HCT116 (cell line): ENCODE data around the gene TPK1.

Source experiments
- EZH2phosphoT487 ChIP-seq: fragments of 200-600 bp; IDR thresholded peaks from 2 replicates; pipeline ENCODE4 v1.6.1; 2018; ENCODE audit warnings: antibody characterized with exemption, borderline replicate concordance
- POLR2A ChIP-seq: IDR thresholded peaks from 2 replicates; pipeline ENCODE4 v1.7.0; 2011; ENCODE audit warnings: borderline replicate concordance; ENCODE audit not compliant: insufficient read depth, insufficient read length; ENCODE audit errors: extremely low read depth

DNA sequence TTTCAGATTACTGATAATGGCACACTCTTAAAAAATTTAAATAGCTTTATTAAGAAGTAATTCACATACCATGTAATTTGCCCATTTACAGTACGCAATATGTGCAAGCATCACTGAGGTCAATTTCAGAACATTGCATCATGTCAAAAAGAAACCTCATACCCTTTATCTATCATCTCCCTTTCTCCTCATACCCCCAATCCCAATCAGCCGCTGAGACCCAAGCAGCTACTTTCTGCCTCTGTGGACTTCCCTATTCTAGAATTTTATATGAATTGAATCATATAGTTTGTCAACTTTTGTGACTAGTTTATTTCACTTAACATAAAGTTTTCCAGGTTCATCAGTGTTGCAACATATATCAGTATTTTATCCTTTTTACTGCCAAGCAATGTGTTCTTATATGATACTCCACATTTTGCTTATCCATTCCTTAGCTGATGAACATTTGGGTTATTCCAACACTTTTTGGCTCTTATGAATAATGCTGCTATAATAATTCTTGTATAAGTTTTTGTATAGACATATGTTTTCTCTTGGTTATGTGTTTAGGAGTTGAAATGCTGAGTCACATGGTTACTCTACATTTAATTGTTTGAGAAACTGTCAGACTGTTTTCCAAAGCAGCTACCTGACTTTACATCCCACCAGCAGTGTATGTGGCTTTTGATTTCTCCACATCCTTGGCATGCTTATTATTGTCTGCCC, 26.9 kb upstream of the TPK1 start:
- no peak for TF ChIP-seq POLR2A
- no peak for TF ChIP-seq EZH2phosphoT487
